Islet of Langerhans (tissue), 1 donor: Measurements from ENCODE around the gene RPL12.

Experiments used
- FAIRE-seq: peaks from one replicate; lab custom pipeline; 2011; peaks lifted over from hg19 to GRCh38; lab: Jason Lieb, UNC

RPL12 gene

GRCh38 chr9:127403507-127404192, 47.6 kb downstream of the RPL12 start:
- no peak for FAIRE-seq

DNA sequence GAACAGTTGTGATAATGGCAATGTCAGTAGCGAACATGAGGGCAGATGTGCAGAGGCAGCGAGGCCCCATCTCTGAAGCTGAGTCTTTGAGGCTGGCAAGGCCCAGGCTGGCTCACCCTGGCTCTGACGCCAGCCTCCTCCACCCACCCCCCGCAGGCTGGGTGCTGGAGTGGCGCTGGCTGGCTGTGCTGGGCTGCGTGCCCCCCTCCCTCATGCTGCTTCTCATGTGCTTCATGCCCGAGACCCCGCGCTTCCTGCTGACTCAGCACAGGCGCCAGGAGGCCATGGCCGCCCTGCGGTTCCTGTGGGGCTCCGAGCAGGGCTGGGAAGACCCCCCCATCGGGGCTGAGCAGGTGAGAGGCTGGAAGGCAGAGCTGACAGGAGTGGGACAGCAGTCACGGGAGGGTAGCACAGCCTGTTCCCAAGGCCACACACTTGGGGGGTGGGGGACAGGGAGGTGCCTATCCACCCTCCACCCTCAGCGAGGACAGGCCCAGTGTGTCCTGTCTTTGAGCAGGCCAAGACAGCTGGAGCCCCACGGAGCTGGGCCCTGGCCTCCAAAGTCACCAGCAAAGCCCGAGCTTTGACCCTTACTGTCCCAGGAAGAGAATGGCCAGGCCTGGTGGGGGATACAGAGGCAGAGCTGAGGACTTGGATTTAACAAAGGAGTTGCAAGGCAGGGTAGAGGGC, 48.7 kb downstream of the RPL12 start:
- FAIRE-seq: no peak

GRCh38 chr9:127399736-127400269, 51.4 kb downstream of the RPL12 start:
- no peak for FAIRE-seq

- no peak for FAIRE-seq
These were observed 52.3 kb downstream of the RPL12 start for GRCh38 chr9:127398715-127399400.

DNA sequence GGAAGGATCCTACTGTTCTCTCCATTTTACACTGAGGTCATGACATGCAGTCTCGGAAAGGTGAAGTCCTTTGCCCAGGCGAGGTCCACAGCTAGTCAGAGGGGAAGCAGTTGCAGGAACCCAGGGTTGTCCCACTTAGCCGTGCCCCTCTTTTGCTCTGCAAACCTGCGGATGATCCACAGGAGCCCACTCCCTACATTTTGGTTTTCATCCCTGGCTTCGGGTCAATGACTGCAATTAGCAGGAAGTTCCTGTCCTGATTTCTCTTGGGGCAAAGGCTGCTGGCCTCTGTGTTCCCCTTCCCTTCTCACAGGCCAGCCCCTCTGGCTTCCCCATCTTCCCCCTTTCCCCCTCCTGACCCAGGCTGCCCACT, 52.9 kb downstream of the RPL12 start:
- FAIRE-seq: no peak
